ENCODE data around the gene FLT4. TPM values are rescaled to one million over a fixed set of nuclear protein-coding genes. Genes with fewer than 3 reads are reported as not detected.

FLT4 gene
- polyA plus RNA-seq, 1 donor from 2014 or later = 0.04 TPM

GRCh38 chr5:180586204-180586603, 63.2 kb downstream of the FLT4 start:
- no peak overlapping the region for H3K4me2 ChIP-seq (ENCODE audit: low read length)
- H3K9ac ChIP-seq (ENCODE audit: low read length) = no peak overlapping the region
- no peak overlapping the region for H3K4me3 ChIP-seq (ENCODE audit: low read length)
- no peak overlapping the region for H2AFZ ChIP-seq (ENCODE audit: low read depth, low read length)
- no peaks in the 10 kb centered on the region for H3K79me2 ChIP-seq (replicated peaks; ENCODE audit: insufficient read depth, low read length)
- H3K36me3 ChIP-seq (ENCODE audit: insufficient read depth, low read length) = no peaks in the 10 kb centered on the region
- H3F3A ChIP-seq (ENCODE audit: insufficient read depth, low read length, poor library complexity, severe bottlenecking) = no peaks in the 10 kb centered on the region
- peaks cover 27% of the 10 kb centered on the region for H3K27me3 ChIP-seq (ENCODE audit: insufficient read depth, low read depth, low read length)
- peaks cover 6% of the 10 kb centered on the region for H3K9me3 ChIP-seq (ENCODE audit: low read length)
- H3K27ac ChIP-seq (ENCODE audit: low read length) = no peak overlapping the region
- no peaks in the 10 kb centered on the region for H4K20me1 ChIP-seq (ENCODE audit: insufficient read depth)
- no peak for TF ChIP-seq SMC3 (conservative IDR thresholded peaks at IDR 0.05; ENCODE audit: poor library complexity)
- no peak for TF ChIP-seq EP300 (conservative IDR thresholded peaks at IDR 0.05; ENCODE audit: poor library complexity, severe bottlenecking)
- TF ChIP-seq TAF1 (IDR thresholded peaks at IDR 0.05; ENCODE audit: low read depth) = no peak
- TF ChIP-seq, protein P1, sequence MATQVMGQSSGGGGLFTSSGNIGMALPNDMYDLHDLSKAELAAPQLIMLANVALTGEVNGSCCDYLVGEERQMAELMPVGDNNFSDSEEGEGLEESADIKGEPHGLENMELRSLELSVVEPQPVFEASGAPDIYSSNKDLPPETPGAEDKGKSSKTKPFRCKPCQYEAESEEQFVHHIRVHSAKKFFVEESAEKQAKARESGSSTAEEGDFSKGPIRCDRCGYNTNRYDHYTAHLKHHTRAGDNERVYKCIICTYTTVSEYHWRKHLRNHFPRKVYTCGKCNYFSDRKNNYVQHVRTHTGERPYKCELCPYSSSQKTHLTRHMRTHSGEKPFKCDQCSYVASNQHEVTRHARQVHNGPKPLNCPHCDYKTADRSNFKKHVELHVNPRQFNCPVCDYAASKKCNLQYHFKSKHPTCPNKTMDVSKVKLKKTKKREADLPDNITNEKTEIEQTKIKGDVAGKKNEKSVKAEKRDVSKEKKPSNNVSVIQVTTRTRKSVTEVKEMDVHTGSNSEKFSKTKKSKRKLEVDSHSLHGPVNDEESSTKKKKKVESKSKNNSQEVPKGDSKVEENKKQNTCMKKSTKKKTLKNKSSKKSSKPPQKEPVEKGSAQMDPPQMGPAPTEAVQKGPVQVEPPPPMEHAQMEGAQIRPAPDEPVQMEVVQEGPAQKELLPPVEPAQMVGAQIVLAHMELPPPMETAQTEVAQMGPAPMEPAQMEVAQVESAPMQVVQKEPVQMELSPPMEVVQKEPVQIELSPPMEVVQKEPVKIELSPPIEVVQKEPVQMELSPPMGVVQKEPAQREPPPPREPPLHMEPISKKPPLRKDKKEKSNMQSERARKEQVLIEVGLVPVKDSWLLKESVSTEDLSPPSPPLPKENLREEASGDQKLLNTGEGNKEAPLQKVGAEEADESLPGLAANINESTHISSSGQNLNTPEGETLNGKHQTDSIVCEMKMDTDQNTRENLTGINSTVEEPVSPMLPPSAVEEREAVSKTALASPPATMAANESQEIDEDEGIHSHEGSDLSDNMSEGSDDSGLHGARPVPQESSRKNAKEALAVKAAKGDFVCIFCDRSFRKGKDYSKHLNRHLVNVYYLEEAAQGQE (IDR thresholded peaks at IDR 0.05; ENCODE audit: borderline replicate concordance) = no peak
- TF ChIP-seq EZH2 (IDR thresholded peaks at IDR 0.05; ENCODE audit: borderline replicate concordance, insufficient read depth, low read length, poor library complexity, severe bottlenecking) = no peak
- TF ChIP-seq POLR2AphosphoS5 (IDR thresholded peaks at IDR 0.05) = no peak
- TF ChIP-seq RAD21 (conservative IDR thresholded peaks at IDR 0.05) = no peak
- no peak for TF ChIP-seq MXI1 (conservative IDR thresholded peaks at IDR 0.05; ENCODE audit: poor library complexity, severe bottlenecking)
- TF ChIP-seq CTCF (IDR thresholded peaks at IDR 0.05; ENCODE audit: poor library complexity, severe bottlenecking) = no peak
- H3K9me2 ChIP-seq (ENCODE audit: insufficient read depth, low read length) = no peaks in the 10 kb centered on the region

GRCh38 chr5:180583738-180584137, 65.7 kb downstream of the FLT4 start:
- Histone ChIP-seq H3K9me3 (ENCODE audit: low read length) (peaks cover 6% of the 10 kb centered on the region), H3K4me3 (ENCODE audit: low read length) (no peak overlapping the region), H4K20me1 (ENCODE audit: insufficient read depth) (no peaks in the 10 kb centered on the region), H3K4me2 (ENCODE audit: low read length) (no peak overlapping the region), H3F3A (ENCODE audit: insufficient read depth, low read length, poor library complexity, severe bottlenecking) (no peaks in the 10 kb centered on the region), H3K9me2 (ENCODE audit: insufficient read depth, low read length) (no peaks in the 10 kb centered on the region), H3K36me3 (ENCODE audit: insufficient read depth, low read length) (no peaks in the 10 kb centered on the region), H3K27ac (ENCODE audit: low read length) (no peak overlapping the region), H3K79me2 (replicated peaks; ENCODE audit: insufficient read depth, low read length) (no peaks in the 10 kb centered on the region), H3K9ac (ENCODE audit: low read length) (no peak overlapping the region), H3K27me3 (ENCODE audit: insufficient read depth, low read depth, low read length) (peaks cover 6% of the 10 kb centered on the region), H2AFZ (ENCODE audit: low read depth, low read length) (no peak overlapping the region)
- TF ChIP-seq, protein P1 (IDR thresholded peaks at IDR 0.05; ENCODE audit: borderline replicate concordance) = no peak
- no peak for TF ChIP-seq EZH2 (IDR thresholded peaks at IDR 0.05; ENCODE audit: borderline replicate concordance, insufficient read depth, low read length, poor library complexity, severe bottlenecking)
- TF ChIP-seq RAD21 (conservative IDR thresholded peaks at IDR 0.05) = no peak
- no peak for TF ChIP-seq POLR2AphosphoS5 (IDR thresholded peaks at IDR 0.05)
- no peak for TF ChIP-seq CTCF (IDR thresholded peaks at IDR 0.05; ENCODE audit: poor library complexity, severe bottlenecking)
- TF ChIP-seq TAF1 (IDR thresholded peaks at IDR 0.05; ENCODE audit: low read depth) = no peak
- TF ChIP-seq EP300 (conservative IDR thresholded peaks at IDR 0.05; ENCODE audit: poor library complexity, severe bottlenecking) = no peak
- TF ChIP-seq SMC3 (conservative IDR thresholded peaks at IDR 0.05; ENCODE audit: poor library complexity) = no peak
- TF ChIP-seq MXI1 (conservative IDR thresholded peaks at IDR 0.05; ENCODE audit: poor library complexity, severe bottlenecking) = no peak
